ENCODE measurements around the gene UBA52. TPM values are rescaled to one million over a fixed set of nuclear protein-coding genes. Genes with fewer than 3 reads are reported as not detected.

Gene UBA52
- total RNA-seq, 1 donor from 2014 or later, result 684 TPM

DNA sequence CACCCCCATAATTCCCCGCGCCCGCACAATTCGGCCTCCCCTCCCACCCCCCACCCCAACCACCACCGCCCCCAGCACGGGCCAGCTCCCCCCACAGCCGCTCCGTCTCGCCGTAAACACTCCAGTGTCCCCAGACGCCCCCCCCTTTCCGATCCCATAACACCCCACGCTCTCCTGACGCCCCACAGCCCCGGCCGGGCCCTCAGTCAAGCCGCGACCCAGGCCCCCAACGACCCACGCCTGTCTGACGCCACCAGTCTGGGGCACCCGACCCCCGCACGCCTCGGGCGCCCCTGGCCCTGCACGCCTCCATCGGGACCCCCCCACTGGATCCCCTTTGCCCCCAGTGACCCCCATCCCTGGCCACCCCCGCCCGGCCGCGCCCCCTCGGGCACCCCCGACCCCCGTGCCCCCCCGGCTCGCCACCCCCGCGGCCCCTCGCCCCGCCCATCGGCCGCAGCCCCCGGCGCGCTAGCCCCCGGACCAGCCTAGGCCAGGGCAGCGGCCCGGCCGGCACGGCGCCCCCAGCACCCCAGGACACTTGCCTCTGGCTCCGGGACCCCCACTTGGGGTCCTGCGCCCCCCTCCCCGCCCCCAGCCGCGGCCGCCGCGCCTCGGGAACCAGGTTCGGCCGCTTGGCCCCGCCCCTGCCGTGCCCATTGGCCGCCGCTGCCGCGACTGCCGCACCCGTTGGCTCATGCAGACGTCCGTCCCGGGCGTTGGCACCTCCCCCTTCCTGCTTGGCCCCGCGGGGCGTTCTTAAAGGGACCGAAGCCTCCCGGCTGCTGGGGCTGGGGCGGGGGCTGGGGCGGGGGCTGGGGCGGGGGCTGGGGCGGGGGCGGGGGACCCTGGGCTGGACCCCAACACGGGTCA, 28.5 kb upstream of the UBA52 start, which contains the start of gene FKBP8:
Gene FKBP8, minus strand, starts transcription at position 633 of the 873 bp plus-strand sequence. CDS start 1,603 bp downstream, outside the sequence.
- intact Hi-C loops (cut with DNase I), result no loop called here
- ATAC-seq (ENCODE audit: poor library complexity) (peak; percentile 99), DNase-seq (peak; percentile 97)

- DNase-seq (peak; percentile 64), ATAC-seq (ENCODE audit: poor library complexity) (peak; percentile 58)
- intact Hi-C loops (cut with DNase I), result no loop called here
Measured at GRCh38 chr19:18543814-18544475, 27.7 kb upstream of the UBA52 start.

DNA sequence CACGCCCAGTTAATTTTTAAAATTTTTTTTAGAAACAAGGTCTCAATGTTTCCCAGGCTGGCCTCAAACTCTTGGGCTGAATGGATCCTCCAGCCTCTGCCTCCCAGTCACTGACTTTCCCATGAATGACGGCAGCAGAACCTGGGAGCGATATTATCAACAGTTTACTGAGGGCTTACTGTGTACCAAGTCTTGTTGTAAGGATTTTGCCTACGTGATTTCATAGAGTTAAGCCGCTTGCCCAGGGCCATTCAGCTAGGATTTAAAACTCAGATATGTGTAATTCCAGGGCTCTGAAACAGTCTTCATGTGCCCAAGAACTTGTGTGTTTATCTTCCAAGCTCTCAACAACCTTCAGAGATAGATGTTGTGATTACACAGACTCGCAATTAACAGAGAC, 20.0 kb upstream of the UBA52 start:
- ATAC-seq (ENCODE audit: poor library complexity) (no peak), DNase-seq (no peak)
- intact Hi-C loops (cut with DNase I), result no loop called here

GRCh38 chr19:18557411-18558201, 14.1 kb upstream of the UBA52 start, which contains the start of gene KXD1:
KXD1 (plus strand) TSS chr19:18557870; CDS start chr19:18562057, 4,187 bp downstream.
- intact Hi-C loops (cut with DNase I), result no loop called here
- ATAC-seq (ENCODE audit: poor library complexity) (peak; percentile 99), DNase-seq (peak; percentile 99)

- intact Hi-C loops (cut with DNase I), result no loop called here
- DNase-seq (no peak), ATAC-seq (ENCODE audit: poor library complexity) (no peak)
Measured at GRCh38 chr19:18558202-18558555, 13.5 kb upstream of the UBA52 start.

DNA sequence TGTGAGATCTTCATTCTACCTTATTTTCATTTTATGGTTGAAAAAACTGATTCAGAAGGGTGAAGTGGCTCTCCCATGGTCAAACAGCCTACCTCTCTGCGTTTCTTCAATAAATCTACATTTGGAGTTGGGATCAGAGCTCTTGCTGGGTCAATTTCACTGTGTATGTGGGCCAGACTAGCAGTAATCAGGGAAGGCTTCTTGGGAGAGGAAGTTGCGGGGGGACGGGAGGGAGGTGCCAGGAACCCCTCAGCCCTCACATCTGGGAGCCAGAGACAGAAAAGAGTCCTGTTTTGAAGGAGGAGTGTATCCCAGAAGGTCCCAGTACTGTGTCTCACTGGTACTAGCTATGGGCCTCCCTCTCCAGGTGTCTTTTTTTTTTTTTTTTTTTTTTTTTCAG, 13.1 kb upstream of the UBA52 start:
- intact Hi-C loops (cut with DNase I), result no loop called here
- DNase-seq, result no peak

GRCh38 chr19:18559685-18560084, 12.0 kb upstream of the UBA52 start:
- no peak for ATAC-seq (ENCODE audit: poor library complexity)
- intact Hi-C loops (cut with DNase I), result loop anchor here (5.0 kb wide), 1 partner anchor 107 kb away; no protein-coding TSS in a partner anchor
- DNase-seq, result no peak

More for the DNA sequence above, 13.1 kb upstream of the UBA52 start:
- no peak for ATAC-seq (ENCODE audit: poor library complexity)

DNA sequence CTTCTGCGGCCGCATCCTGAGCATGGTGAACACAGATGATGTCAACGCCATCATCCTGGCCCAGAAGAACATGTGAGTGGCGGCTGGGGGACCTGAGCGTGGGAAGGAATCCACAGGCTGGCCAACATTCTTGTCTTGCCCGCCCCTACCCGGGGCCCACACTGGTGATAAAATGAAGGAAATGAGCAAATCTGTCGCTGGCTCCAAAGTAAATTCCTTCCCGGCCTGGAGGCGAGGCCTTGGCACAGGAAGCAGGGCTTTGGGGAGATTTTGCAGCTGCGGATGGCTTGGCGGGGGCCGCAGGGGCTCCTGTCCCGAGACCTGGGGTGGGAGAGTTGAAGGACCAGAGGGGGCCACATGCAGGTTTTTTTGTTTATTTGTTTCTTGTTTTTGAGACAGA, 9.6 kb upstream of the UBA52 start:
- ATAC-seq (ENCODE audit: poor library complexity), result peak; percentile 2
- intact Hi-C loops (cut with DNase I), result loop anchor here (5.0 kb wide), 1 partner anchor 110 kb away; no protein-coding TSS in a partner anchor
- peak; percentile 60 for DNase-seq

- intact Hi-C loops (cut with DNase I), result no loop called here
- ATAC-seq (ENCODE audit: poor library complexity), result no peak
- DNase-seq, result no peak
Measured at GRCh38 chr19:18566953-18567352, 4.7 kb upstream of the UBA52 start.

GRCh38 chr19:18568367-18568766, 3.3 kb upstream of the UBA52 start:
- intact Hi-C loops (cut with DNase I), result no loop called here
- ATAC-seq (ENCODE audit: poor library complexity) (no peak), DNase-seq (no peak)

DNA sequence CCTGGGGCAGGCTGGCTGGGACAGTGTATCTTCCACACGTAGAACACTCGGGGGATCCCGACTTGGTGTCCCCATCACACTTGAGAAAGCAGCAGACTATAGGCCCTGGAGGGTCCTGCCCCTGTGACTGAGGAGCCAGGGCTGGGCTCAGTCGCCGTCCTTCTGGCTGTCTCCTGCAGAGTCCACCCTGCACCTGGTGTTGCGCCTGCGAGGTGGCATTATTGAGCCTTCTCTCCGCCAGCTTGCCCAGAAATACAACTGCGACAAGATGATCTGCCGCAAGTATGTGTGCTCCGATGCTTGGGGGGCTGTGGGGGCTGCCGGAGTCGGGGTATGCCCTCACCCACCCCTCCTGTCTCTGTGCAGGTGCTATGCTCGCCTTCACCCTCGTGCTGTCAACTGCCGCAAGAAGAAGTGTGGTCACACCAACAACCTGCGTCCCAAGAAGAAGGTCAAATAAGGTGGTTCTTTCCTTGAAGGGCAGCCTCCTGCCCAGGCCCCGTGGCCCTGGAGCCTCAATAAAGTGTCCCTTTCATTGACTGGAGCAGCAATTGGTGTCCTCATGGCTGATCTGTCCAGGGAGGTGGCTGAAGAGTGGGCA, 3.1 kb downstream of the UBA52 start:
- DNase-seq (no peak), ATAC-seq (ENCODE audit: poor library complexity) (no peak)
- intact Hi-C loops (cut with DNase I), result no loop called here

DNA sequence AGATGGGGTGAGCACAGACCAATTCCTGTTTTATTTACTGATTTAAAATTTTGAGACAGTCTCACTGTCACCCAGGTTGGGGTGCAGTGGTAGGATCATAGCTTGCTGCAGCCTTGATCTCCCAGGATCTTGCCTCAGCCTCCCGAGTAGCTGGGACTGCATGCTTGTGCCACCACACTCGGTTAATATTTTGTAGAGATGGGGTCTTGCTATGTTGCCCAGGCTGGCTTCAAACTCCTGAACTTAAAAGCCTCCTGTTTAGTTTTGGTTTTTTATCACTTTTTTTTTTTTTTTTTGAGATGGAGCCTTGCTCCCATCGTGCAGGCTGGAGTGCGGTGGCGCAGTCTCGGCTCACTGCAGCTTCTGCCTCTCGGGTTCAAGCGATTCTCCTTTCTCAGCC, 4.7 kb downstream of the UBA52 start:
- ATAC-seq (ENCODE audit: poor library complexity), result no peak
- no peak for DNase-seq
- intact Hi-C loops (cut with DNase I), result no loop called here

DNA sequence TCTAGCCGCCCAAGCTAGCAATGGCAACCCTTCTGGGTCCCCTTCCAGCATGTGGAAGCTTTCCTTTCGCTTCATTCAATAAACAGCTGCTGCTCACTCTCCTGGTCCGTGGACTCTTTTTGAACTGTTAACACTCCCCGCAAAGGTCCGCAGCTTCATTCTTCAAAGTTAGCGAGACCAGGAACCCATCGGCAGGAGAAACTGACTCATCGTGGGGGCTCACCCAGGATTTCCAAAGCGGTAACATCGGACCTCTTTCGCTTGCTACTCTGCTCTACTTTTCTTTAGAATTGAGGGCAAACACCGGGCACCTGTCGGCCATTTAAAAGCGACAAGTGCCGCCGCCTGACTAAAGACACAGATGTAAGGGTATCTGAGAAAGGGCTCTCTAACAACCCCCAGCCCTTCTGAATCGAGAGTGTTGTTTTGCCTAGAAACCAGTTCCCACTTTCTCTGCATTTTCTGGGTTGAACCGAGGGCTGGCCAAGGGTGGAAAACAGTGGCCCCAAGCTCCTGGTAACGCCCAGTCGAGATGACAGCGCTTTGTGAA, 5.8 kb downstream of the UBA52 start:
- intact Hi-C loops (cut with DNase I), result no loop called here
- DNase-seq (no peak), ATAC-seq (ENCODE audit: poor library complexity) (no peak)

- DNase-seq (no peak), ATAC-seq (ENCODE audit: poor library complexity) (no peak)
- intact Hi-C loops (cut with DNase I), result no loop called here
Measured at GRCh38 chr19:18580311-18580710, 8.7 kb downstream of the UBA52 start.

GRCh38 chr19:18586306-18586705, 14.6 kb downstream of the UBA52 start:
- intact Hi-C loops (cut with DNase I), result no loop called here
- DNase-seq (no peak), ATAC-seq (ENCODE audit: poor library complexity) (no peak)

DNA sequence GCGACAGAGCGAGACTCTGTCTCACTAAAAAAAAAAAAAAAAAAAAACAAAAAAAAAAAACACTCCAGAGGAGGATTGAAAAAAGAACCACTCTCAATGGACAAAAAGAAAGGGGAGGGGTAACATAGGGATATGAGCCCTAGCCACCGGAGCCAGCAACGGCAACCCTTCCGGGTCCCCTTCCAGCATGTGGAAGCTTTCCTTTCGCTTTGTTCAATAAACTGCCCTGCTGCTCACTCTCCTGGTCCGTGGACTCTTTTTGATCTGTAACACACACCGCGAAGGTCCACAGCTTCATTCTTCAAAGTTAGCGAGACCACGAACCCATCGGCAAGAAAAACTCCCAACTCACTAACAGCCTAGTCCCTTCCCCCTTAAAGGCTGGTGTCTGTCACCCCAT, 15.9 kb downstream of the UBA52 start:
- DNase-seq, result no peak
- ATAC-seq (ENCODE audit: poor library complexity), result no peak
- intact Hi-C loops (cut with DNase I), result no loop called here

DNA sequence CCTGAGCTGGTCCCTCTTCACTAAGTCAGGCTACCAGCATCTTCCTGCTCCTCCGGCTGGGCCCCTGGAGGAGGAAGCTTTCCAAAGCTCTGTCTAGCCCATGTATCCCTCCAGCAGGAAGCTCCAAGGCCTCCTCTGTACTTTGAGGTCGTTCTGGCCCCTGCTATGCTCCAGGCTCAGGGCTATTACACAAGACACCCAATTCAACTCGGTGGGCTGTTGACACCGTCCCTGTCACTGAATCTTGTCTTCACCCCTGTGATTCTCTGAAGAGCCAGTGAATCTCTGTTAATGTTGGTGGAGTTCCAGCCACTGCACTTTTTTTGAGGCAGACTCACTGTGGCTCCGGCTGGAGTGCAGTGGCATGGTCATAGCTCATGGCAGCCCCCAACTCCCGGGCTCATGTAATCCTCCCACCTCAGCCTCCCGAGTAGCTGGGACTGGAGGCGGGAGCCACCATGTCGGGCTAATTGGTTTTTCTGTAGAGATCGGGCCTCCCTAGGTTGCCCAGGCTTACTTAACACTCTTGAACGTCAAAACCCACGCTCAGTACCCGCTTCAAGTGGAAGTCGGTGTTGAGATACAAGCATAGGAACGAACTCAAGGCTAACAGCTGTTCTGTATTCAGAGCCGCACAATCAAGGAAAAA, 16.4 kb downstream of the UBA52 start:
- intact Hi-C loops (cut with DNase I), result no loop called here
- DNase-seq (no peak), ATAC-seq (ENCODE audit: poor library complexity) (no peak)

Measured in Right ventricle myocardium superior (tissue), 1 donor.